Activated CD8-positive, alpha-beta memory T cell treated with anti-CD3 and anti-CD28 coated beads for 24 hours (primary cell): ENCODE measurements around the gene PLA2G1B.

ENCODE experiments used
- DNase-seq: peaks from one replicate; pipeline ENCODE4 v3.0.0-alpha.2; 2020

PLA2G1B gene

GRCh38 chr12:120327593-120327992 lies at the start of gene PLA2G1B:
TSS of gene PLA2G1B (minus strand) at chr12:120327779. CDS start at chr12:120327753, 26 bp downstream.
- DNase-seq = no peak

GRCh38 chr12:120376934-120377572 lies 49.5 kb upstream of the PLA2G1B start:
- no peak for DNase-seq

GRCh38 chr12:120376416-120376815 lies 48.8 kb upstream of the PLA2G1B start:
- no peak for DNase-seq

- DNase-seq = no peak
Observed at GRCh38 chr12:120376009-120376408, 48.4 kb upstream of the PLA2G1B start.

GRCh38 chr12:120373683-120374082 lies 46.1 kb upstream of the PLA2G1B start:
- no peak for DNase-seq

GRCh38 chr12:120370343-120371243 lies 43.0 kb upstream of the PLA2G1B start:
- no peak for DNase-seq

GRCh38 chr12:120369603-120370342 lies 42.2 kb upstream of the PLA2G1B start:
- no peak for DNase-seq

GRCh38 chr12:120368789-120369602 lies 41.4 kb upstream of the PLA2G1B start, which contains the start of gene MSI1:
TSS of gene MSI1 (minus strand) at chr12:120369164. CDS start at chr12:120369091, 73 bp downstream.
- DNase-seq = no peak

- DNase-seq = peak; percentile 72
Observed at GRCh38 chr12:120367924-120368788, 40.6 kb upstream of the PLA2G1B start.

- DNase-seq = no peak
Observed at GRCh38 chr12:120367233-120367923, 39.8 kb upstream of the PLA2G1B start.

- no peak for DNase-seq
Observed at GRCh38 chr12:120366845-120367232, 39.3 kb upstream of the PLA2G1B start.

- no peak for DNase-seq
Observed at GRCh38 chr12:120366341-120366705, 38.7 kb upstream of the PLA2G1B start.

- no peak for DNase-seq
Observed at GRCh38 chr12:120365675-120366340, 38.2 kb upstream of the PLA2G1B start.

GRCh38 chr12:120364487-120364886 lies 36.9 kb upstream of the PLA2G1B start:
- DNase-seq = no peak

- no peak for DNase-seq
Observed at GRCh38 chr12:120363274-120363855, 35.8 kb upstream of the PLA2G1B start.

GRCh38 chr12:120362516-120363273 lies 35.1 kb upstream of the PLA2G1B start:
- no peak for DNase-seq

GRCh38 chr12:120361506-120362208 lies 34.1 kb upstream of the PLA2G1B start:
- no peak for DNase-seq

GRCh38 chr12:120359128-120359527 lies 31.5 kb upstream of the PLA2G1B start:
- DNase-seq = no peak
